ENCODE data around the gene NEK11. TPM values are rescaled to one million over a fixed set of nuclear protein-coding genes. Genes with fewer than 3 reads are reported as not detected.
"Not testable (repeated sequence)": the region's sequence is repeated elsewhere in the genome, so short reads cannot be mapped to it uniquely, and the experiment has no call there.

Gene NEK11
- total RNA-seq, 2 donors from 2014 or later, result 7.4 to 14.0 TPM

DNA sequence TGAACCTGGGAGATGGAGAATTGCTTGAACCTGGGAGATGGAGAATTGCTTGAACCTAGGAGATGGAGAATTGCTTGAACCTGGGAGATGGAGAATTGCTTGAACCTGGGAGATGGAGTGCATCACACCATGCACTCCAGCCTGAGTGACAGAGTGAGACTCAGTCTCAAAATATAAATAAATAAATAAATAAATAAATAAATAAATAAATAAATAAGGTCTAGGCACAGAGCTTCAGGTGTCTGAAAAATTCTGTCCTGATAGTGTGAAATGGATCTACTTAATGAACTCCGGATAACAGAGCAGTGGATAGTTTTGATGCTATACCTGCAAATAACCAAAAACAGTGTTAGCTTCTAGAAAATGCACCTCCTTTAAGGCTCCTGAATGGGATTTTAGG lies 330.6 kb downstream of the NEK11 start:
- TF ChIP-seq, protein P1, sequence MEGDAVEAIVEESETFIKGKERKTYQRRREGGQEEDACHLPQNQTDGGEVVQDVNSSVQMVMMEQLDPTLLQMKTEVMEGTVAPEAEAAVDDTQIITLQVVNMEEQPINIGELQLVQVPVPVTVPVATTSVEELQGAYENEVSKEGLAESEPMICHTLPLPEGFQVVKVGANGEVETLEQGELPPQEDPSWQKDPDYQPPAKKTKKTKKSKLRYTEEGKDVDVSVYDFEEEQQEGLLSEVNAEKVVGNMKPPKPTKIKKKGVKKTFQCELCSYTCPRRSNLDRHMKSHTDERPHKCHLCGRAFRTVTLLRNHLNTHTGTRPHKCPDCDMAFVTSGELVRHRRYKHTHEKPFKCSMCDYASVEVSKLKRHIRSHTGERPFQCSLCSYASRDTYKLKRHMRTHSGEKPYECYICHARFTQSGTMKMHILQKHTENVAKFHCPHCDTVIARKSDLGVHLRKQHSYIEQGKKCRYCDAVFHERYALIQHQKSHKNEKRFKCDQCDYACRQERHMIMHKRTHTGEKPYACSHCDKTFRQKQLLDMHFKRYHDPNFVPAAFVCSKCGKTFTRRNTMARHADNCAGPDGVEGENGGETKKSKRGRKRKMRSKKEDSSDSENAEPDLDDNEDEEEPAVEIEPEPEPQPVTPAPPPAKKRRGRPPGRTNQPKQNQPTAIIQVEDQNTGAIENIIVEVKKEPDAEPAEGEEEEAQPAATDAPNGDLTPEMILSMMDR (IDR thresholded peaks at IDR 0.05), result no peak
- 96% methylated on average over 1 of the region's 1 CpG for WGBS
- no peak overlapping the region for H3K27ac ChIP-seq
- H3K36me3 ChIP-seq, result no peaks in the 10 kb centered on the region
- H3K4me1 ChIP-seq (replicated peaks), result no peaks in the 10 kb centered on the region
- H3K27me3 ChIP-seq (replicated peaks; ENCODE audit: insufficient read depth), result no peaks in the 10 kb centered on the region
- DNase-seq (ENCODE audit: low spot score), result no peak
- intact Hi-C loops (cut with DNase I), result no loop called here
- no peak overlapping the region for H3K4me3 ChIP-seq
- H3K9me3 ChIP-seq, result no peaks in the 10 kb centered on the region

DNA sequence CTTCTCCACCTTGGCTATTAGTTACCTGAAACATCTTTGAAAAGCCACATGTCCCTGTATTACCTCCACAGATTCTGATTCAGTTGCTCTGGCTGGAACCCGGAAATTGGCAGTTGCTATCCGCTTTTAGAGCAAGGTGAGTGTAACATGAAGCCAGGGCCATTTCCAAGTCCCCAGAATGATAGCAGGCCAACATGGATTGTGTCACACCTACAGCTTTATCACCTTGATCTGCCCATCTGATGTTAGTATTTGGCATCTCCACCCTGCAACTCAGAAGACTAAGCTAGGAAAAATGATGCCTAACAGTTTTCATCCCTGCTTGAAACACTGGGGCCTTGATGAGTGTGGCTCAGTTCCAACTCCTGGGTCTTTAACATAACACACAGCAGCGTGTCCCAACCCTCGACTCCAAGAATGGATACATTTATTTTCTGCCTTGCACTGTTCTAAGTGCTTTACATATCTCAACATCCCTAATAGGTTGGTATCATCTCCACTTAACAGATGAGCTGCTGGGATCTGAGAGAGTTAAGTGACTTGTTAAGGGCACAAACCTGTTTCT lies 333.6 kb downstream of the NEK11 start:
- TF ChIP-seq POLR2A (IDR thresholded peaks at IDR 0.05), result no peak
- no peak for TF ChIP-seq POLR2AphosphoS5 (IDR thresholded peaks at IDR 0.05)
- TF ChIP-seq, protein P1 (IDR thresholded peaks at IDR 0.05), result no peak
- Histone ChIP-seq H3K9me3 (no peaks in the 10 kb centered on the region), H3K36me3 (no peaks in the 10 kb centered on the region), H3K4me1 (replicated peaks) (no peaks in the 10 kb centered on the region), H3K27ac (no peak overlapping the region), H3K27me3 (replicated peaks; ENCODE audit: insufficient read depth) (no peaks in the 10 kb centered on the region), H3K4me3 (no peak overlapping the region)
- 87% methylated on average over 4 of the region's 4 CpGs for WGBS
- DNase-seq (ENCODE audit: low spot score), result no peak
- intact Hi-C loops (cut with DNase I), result no loop called here

DNA sequence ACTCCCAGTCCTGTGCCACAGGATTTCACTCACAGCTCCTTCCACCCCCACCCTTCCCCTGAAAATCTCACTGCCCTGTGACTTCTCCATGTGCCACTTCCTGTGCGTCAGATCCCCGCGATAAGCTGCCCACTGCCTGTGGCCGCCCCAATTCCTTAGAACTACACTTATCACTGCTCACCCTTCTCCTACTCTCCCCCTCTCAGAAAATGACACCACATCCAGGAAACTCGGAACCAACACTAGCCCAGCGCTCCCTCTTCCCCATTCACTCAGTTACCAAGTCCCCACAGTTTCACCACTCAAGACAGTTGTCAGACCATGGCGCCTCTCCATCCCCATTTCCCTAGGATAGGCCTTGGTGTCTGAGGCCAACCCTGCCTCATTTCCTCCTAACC lies 334.4 kb downstream of the NEK11 start:
- intact Hi-C loops (cut with DNase I); DNase-seq (ENCODE audit: low spot score): not testable (repeated sequence)
- 86% methylated on average over 7 of the region's 7 CpGs for WGBS

DNA sequence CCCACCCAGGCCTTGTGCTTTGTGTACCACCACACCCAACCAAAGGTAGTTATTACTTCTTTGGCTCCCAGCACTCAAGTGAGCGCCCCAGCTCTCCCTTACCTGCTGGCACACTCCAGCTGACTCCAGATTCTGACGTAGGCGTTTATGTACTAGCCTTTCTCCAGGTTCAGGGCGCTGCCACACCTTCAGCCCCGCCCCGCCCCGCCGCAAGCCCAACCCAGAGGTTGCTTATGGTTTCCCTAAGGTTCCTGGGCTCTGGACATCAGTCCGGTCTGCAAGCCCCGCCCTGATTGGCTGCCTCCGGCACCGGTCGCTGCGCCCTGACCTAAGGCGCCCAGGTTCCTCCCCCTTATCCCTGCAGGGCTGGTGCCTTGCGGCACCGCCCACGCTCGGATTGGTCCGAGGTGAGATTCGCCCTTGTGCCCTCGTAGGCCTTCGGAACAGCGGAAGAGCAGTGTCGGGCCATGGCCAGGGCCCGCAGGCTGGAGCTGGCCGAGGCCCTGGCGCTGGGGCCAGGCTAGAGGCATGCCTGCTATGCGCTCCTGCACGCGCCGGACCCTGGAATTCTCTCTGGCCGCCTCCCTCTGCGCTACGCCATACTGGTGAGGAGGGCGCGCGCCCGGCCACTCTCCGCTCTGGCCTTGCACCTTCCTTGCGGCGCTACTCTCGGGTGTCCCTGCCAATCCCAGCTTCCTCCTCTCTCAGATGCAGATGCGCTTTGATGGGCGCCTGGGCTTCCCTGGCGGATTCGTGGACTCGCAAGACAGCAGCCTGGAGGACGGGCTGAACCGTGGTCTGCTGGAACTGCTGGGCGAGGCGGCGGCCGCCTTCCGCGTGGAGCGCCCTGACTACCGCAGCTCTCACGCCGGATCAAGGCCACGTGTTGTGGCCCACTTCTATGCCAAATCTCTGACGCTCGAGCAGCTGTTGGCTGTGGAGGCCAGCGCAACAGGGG lies 335.1 kb downstream of the NEK11 start:
- Histone ChIP-seq H3K27me3 (replicated peaks; ENCODE audit: insufficient read depth) (no peaks in the 10 kb centered on the region), H3K4me1 (replicated peaks) (no peaks in the 10 kb centered on the region), H3K9me3 (no peaks in the 10 kb centered on the region), H3K36me3 (no peaks in the 10 kb centered on the region), H3K27ac (peak overlapping the region; percentile 56 to 72), H3K4me3 (peak overlapping the region; percentile 36 to 50)
- WGBS, result 5% methylated on average over 62 of the region's 64 CpGs
- TF ChIP-seq POLR2A (IDR thresholded peaks at IDR 0.05) (peak; percentile 12), POLR2AphosphoS5 (IDR thresholded peaks at IDR 0.05) (peak; percentile 28)
- TF ChIP-seq, protein P1 (IDR thresholded peaks at IDR 0.05), result no peak
- peak; percentile 74 for DNase-seq (ENCODE audit: low spot score)
- intact Hi-C loops (cut with DNase I), result no loop called here

More for the DNA sequence above, 334.4 kb downstream of the NEK11 start:
- not testable (repeated sequence) for H3K27me3 ChIP-seq (replicated peaks; ENCODE audit: insufficient read depth); H3K36me3 ChIP-seq; H3K9me3 ChIP-seq; H3K4me1 ChIP-seq (replicated peaks)
- Histone ChIP-seq H3K27ac (peak overlapping the region; percentile 56 to 72), H3K4me3 (peak overlapping the region in 1 of 2 donors; percentile 50)

DNA sequence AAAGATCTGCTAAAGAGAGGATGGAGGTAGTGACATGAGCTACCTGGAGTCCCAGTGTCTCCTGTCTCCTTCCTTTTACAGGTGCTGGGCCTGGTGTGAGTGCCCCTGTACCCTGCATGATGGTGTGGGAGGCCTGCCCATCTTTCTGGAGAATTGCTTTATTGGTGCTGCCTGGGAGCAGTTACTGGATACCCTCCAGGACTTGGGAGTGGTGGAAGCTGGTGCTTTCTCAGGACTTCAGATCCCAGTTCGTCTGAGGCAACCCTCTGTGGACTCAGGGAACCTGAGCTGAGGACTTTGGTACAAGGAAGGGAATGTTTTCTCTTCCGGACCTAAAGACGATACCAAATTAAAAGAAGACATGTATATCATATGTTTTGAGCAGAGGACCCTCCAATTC lies 336.6 kb downstream of the NEK11 start:
- Histone ChIP-seq H3K27ac (no peak overlapping the region), H3K4me3 (no peak overlapping the region), H3K36me3 (no peaks in the 10 kb centered on the region), H3K27me3 (replicated peaks; ENCODE audit: insufficient read depth) (no peaks in the 10 kb centered on the region), H3K9me3 (no peaks in the 10 kb centered on the region), H3K4me1 (replicated peaks) (no peaks in the 10 kb centered on the region)
- intact Hi-C loops (cut with DNase I), result no loop called here
- WGBS, result 93% methylated on average over 3 of the region's 3 CpGs
- TF ChIP-seq, protein P1 (IDR thresholded peaks at IDR 0.05), result no peak
- TF ChIP-seq POLR2AphosphoS5 (IDR thresholded peaks at IDR 0.05) (no peak), POLR2A (IDR thresholded peaks at IDR 0.05) (no peak)
- DNase-seq (ENCODE audit: low spot score), result no peak

Data from prostate gland (tissue), 2 donors.